Astrocyte (in vitro differentiated cells and primary cell): ENCODE measurements around the gene POU4F1. TPM values are rescaled to one million over a fixed set of nuclear protein-coding genes. Genes with fewer than 3 reads are reported as not detected.

Experiments
- DNase-seq: peaks from one replicate; pipeline ENCODE4 v3.0.0-alpha.2; 2010; ENCODE audit warnings: low read depth
- FAIRE-seq: peaks from 2 replicates; lab custom pipeline; 2011; peaks lifted over from hg19 to GRCh38; lab: Jason Lieb, UNC
- H2AFZ ChIP-seq: 2 replicates; pipeline ENCODE4 v1.6.0; 2012; ENCODE audit warnings: low read depth, low read length, inconsistent platforms
- H3K27ac ChIP-seq: 2 replicates; pipeline ENCODE4 v1.5.1; 2011; ENCODE audit warnings: low read depth, low read length, inconsistent platforms
- H3K27me3 ChIP-seq: 2 replicates; pipeline ENCODE4 v1.6.0; 2011; ENCODE audit warnings: low read length, inconsistent platforms; ENCODE audit not compliant: insufficient read depth
- H3K36me3 ChIP-seq: 2 replicates; pipeline ENCODE4 v1.5.1; 2011; ENCODE audit warnings: low read length, inconsistent platforms; ENCODE audit not compliant: insufficient read depth
- H3K4me1 ChIP-seq: 2 replicates; pipeline ENCODE4 v1.5.1; 2011; ENCODE audit warnings: low read length, inconsistent platforms; ENCODE audit not compliant: insufficient read depth
- H3K4me2 ChIP-seq: 2 replicates; pipeline ENCODE4 v1.6.0; 2012; ENCODE audit warnings: low read length, inconsistent platforms
- H3K4me3 ChIP-seq: 2 replicates; pipeline ENCODE4 v1.5.1; 2011; ENCODE audit warnings: low read depth, mild to moderate bottlenecking, low read length, inconsistent platforms; ENCODE audit not compliant: insufficient read depth
- H3K79me2 ChIP-seq: 2 replicates; pipeline ENCODE4 v1.6.0; 2012; ENCODE audit warnings: mild to moderate bottlenecking, low read length, inconsistent platforms; ENCODE audit not compliant: insufficient read depth
- H3K9ac ChIP-seq: 2 replicates; pipeline ENCODE4 v1.6.0; 2012; ENCODE audit warnings: mild to moderate bottlenecking, low read length, inconsistent platforms
- H3K9me3 ChIP-seq: 2 replicates; pipeline ENCODE4 v1.5.1; 2012; ENCODE audit warnings: low read depth, mild to moderate bottlenecking, low read length, inconsistent platforms; ENCODE audit not compliant: insufficient read depth
- H4K20me1 ChIP-seq: 2 replicates; pipeline ENCODE4 v1.6.0; 2012; ENCODE audit warnings: low read length, inconsistent platforms; ENCODE audit not compliant: insufficient read depth
- H3K27ac Mint-ChIP-seq: one replicate; pipeline ENCODE4 v1.8.0; 2021; ENCODE audit warnings: mild to moderate bottlenecking, mixed read lengths; ENCODE audit not compliant: unreplicated experiment
- H3K27me3 Mint-ChIP-seq: one replicate; pipeline ENCODE4 v1.8.0; 2021; ENCODE audit warnings: low read depth, mixed read lengths; ENCODE audit not compliant: unreplicated experiment
- H3K36me3 Mint-ChIP-seq: one replicate; pipeline ENCODE4 v1.8.0; 2021; ENCODE audit warnings: low read depth, mixed read lengths; ENCODE audit not compliant: unreplicated experiment
- H3K4me1 Mint-ChIP-seq: one replicate; pipeline ENCODE4 v1.8.0; 2021; ENCODE audit warnings: low read depth, mixed read lengths; ENCODE audit not compliant: unreplicated experiment
- H3K4me3 Mint-ChIP-seq: one replicate; pipeline ENCODE4 v1.8.0; 2021; ENCODE audit warnings: mild to moderate bottlenecking, moderate library complexity, mixed read lengths; ENCODE audit not compliant: unreplicated experiment
- H3K9me3 Mint-ChIP-seq: one replicate; pipeline ENCODE4 v1.8.0; 2021; ENCODE audit warnings: mild to moderate bottlenecking, mixed read lengths; ENCODE audit not compliant: unreplicated experiment
- EZH2 ChIP-seq: IDR thresholded peaks from 2 replicates; pipeline ENCODE4 v1.6.1; 2012; ENCODE audit warnings: mild to moderate bottlenecking, low read length, inconsistent platforms; ENCODE audit not compliant: insufficient read depth
- total RNA-seq: library from RNA; stranded (reverse); gene quantifications from 2 replicates; pipeline ENCODE4 v1.2.1, GENCODE V29; 2021
- TF ChIP-seq, protein P1 (sequence below): IDR thresholded peaks from 2 replicates; pipeline ENCODE4 v1.5.1; 2011; ENCODE audit warnings: low read depth, mild to moderate bottlenecking, inconsistent platforms, low read length, moderate library complexity; ENCODE audit not compliant: insufficient read depth

Gene POU4F1
- total RNA-seq, 1 donor from 2014 or later, result not detected

DNA sequence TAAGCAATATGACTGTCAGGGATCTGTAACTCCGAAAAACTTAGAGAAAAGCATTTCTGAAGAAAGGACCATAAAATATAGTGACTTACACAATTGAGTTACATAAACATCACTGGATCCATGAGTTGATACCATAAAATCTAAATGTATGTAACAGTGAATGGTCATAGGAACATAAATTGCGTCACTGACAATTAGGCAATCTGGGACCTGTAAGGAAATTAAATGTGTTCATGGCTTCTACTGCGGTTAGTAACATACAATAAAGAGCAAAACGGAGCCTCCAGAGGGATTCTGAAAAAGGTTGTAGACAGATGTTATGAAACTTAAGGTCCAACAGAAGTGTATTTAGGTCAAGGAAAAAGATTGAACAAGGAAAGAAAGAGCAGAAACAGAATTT, 27.1 kb downstream of the POU4F1 start:
- H3K79me2 ChIP-seq, result no peaks in the 10 kb centered on the region
- H3K9me3 ChIP-seq, result no peaks in the 10 kb centered on the region
- H3K9ac ChIP-seq, result no peak overlapping the region
- H3K27me3 ChIP-seq, result no peaks in the 10 kb centered on the region
- no peak overlapping the region for H3K27ac Mint-ChIP-seq
- H4K20me1 ChIP-seq, result no peaks in the 10 kb centered on the region
- no peak for FAIRE-seq
- DNase-seq, result no peak
- H3K9me3 Mint-ChIP-seq, result no peaks in the 10 kb centered on the region
- H2AFZ ChIP-seq, result no peak overlapping the region
- H3K4me1 ChIP-seq, result no peaks in the 10 kb centered on the region
- no peaks in the 10 kb centered on the region for H3K4me1 Mint-ChIP-seq
- no peaks in the 10 kb centered on the region for H3K36me3 ChIP-seq
- TF ChIP-seq, protein P1, sequence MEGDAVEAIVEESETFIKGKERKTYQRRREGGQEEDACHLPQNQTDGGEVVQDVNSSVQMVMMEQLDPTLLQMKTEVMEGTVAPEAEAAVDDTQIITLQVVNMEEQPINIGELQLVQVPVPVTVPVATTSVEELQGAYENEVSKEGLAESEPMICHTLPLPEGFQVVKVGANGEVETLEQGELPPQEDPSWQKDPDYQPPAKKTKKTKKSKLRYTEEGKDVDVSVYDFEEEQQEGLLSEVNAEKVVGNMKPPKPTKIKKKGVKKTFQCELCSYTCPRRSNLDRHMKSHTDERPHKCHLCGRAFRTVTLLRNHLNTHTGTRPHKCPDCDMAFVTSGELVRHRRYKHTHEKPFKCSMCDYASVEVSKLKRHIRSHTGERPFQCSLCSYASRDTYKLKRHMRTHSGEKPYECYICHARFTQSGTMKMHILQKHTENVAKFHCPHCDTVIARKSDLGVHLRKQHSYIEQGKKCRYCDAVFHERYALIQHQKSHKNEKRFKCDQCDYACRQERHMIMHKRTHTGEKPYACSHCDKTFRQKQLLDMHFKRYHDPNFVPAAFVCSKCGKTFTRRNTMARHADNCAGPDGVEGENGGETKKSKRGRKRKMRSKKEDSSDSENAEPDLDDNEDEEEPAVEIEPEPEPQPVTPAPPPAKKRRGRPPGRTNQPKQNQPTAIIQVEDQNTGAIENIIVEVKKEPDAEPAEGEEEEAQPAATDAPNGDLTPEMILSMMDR, result no peak
- TF ChIP-seq EZH2, result no peak
- H3K4me2 ChIP-seq, result no peak overlapping the region
- peaks cover 5% of the 10 kb centered on the region for H3K27me3 Mint-ChIP-seq
- no peak overlapping the region for H3K27ac ChIP-seq
- no peaks in the 10 kb centered on the region for H3K36me3 Mint-ChIP-seq
- H3K4me3 Mint-ChIP-seq, result no peak overlapping the region
- no peak overlapping the region for H3K4me3 ChIP-seq

DNA sequence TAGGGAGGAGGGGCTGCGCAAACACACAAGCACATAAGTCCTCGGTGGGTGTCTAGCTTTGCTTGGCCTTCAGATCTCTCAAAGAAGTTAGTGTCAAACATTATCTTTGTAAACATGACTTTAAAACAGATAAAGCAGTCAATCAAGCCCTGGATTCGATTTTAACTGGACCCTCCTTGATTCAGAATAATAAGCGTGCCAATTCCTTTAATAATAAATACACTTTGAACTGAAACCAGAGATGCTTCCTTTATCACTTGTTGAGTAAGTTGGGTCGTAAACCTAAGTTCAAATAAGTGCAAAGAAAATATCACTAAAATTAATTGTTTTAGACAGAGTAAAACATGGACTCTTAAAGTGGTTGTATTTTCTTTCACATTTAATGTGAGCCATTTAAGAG, 30.9 kb downstream of the POU4F1 start:
- no peaks in the 10 kb centered on the region for H3K4me1 ChIP-seq
- Mint-ChIP-seq H3K36me3 (no peaks in the 10 kb centered on the region), H3K9me3 (no peaks in the 10 kb centered on the region), H3K27ac (no peak overlapping the region), H3K4me3 (no peak overlapping the region), H3K27me3 (no peaks in the 10 kb centered on the region), H3K4me1 (no peaks in the 10 kb centered on the region)
- no peaks in the 10 kb centered on the region for H3K36me3 ChIP-seq
- H3K9me3 ChIP-seq, result no peaks in the 10 kb centered on the region
- no peak overlapping the region for H3K4me3 ChIP-seq
- no peak overlapping the region for H3K9ac ChIP-seq
- H3K79me2 ChIP-seq, result no peaks in the 10 kb centered on the region
- no peak for TF ChIP-seq EZH2
- TF ChIP-seq, protein P1, result no peak
- H3K27me3 ChIP-seq, result no peaks in the 10 kb centered on the region
- H4K20me1 ChIP-seq, result no peaks in the 10 kb centered on the region
- H2AFZ ChIP-seq, result no peak overlapping the region
- H3K4me2 ChIP-seq, result no peak overlapping the region
- DNase-seq (no peak), FAIRE-seq (no peak)
- no peak overlapping the region for H3K27ac ChIP-seq

DNA sequence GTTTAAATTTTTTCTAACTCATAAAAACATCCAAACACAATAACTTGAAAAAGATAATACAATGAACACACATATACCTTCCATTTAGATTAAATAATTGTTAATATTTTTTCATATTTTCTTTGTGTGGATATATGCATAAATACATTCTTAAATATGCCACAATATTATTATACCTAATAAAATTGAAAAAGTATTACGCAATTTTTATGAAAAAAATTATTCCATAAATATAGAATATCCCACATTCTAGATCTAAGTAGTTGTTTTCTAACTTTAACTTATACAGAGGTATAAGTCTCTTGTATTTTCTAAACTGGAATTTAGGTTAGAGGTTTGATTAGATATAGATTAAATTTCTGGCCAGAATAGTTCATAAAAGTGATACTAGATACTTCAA, 34.3 kb downstream of the POU4F1 start:
- Histone ChIP-seq H3K27ac (no peak overlapping the region), H3K4me2 (no peak overlapping the region), H3K9me3 (no peaks in the 10 kb centered on the region), H3K4me1 (no peaks in the 10 kb centered on the region), H2AFZ (no peak overlapping the region), H3K4me3 (no peak overlapping the region), H3K9ac (no peak overlapping the region), H3K79me2 (no peaks in the 10 kb centered on the region), H3K36me3 (no peaks in the 10 kb centered on the region), H3K27me3 (no peaks in the 10 kb centered on the region), H4K20me1 (no peaks in the 10 kb centered on the region)
- FAIRE-seq, result no peak
- no peak overlapping the region for H3K4me3 Mint-ChIP-seq
- no peak overlapping the region for H3K27ac Mint-ChIP-seq
- H3K4me1 Mint-ChIP-seq, result no peaks in the 10 kb centered on the region
- no peaks in the 10 kb centered on the region for H3K27me3 Mint-ChIP-seq
- DNase-seq, result no peak
- H3K36me3 Mint-ChIP-seq, result no peaks in the 10 kb centered on the region
- no peak for TF ChIP-seq EZH2
- TF ChIP-seq, protein P1, result no peak
- H3K9me3 Mint-ChIP-seq, result no peaks in the 10 kb centered on the region
